Mucosa of descending colon (tissue), 3 donors: ENCODE results near the gene PRKRIP1. TPM values are rescaled to one million over a fixed set of nuclear protein-coding genes. Genes with fewer than 3 reads are reported as not detected.

Source experiments
- ATAC-seq: fragments of 200-7000 bp; cut with Tn5 transposase; one replicate; pipeline ENCODE4 v1.9.1; 2020; ENCODE audit warnings: mild to moderate bottlenecking, moderate library complexity
- DNase-seq, 3 donors: peaks; one replicate each; pipeline ENCODE4 v3.0.0-alpha.2; 2020
- H3K36me3 ChIP-seq: fragments of 200-600 bp; one replicate; pipeline ENCODE4 v1.8.0; 2021; ENCODE audit warnings: low read depth, mild to moderate bottlenecking
- H3K4me1 ChIP-seq: fragments of 200-600 bp; one replicate; pipeline ENCODE4 v1.8.0; 2021; ENCODE audit warnings: low read depth, mild to moderate bottlenecking
- H3K4me3 ChIP-seq: fragments of 200-600 bp; one replicate; pipeline ENCODE4 v1.8.0; 2021; ENCODE audit warnings: mild to moderate bottlenecking
- H3K9me3 ChIP-seq: fragments of 200-600 bp; one replicate; pipeline ENCODE4 v1.8.0; 2021; ENCODE audit warnings: mild to moderate bottlenecking
- intact Hi-C, 2 donors: fragments of 100-400 bp; cut with DNase I in 1 of 2; cut with micrococcal nuclease in 1 of 2; formaldehyde crosslinking; loops; one replicate each; pipeline versions ENCODE4 v1.11.0 to v1.11.1; 2022; cut with DNase I, micrococcal nuclease
- total RNA-seq, 3 donors: library from RNA; stranded (reverse); fragmentation: NEBNext Ultra II Directional in 2 of 3; extraction: Animal tissue kit (Norgen Biotek cat#: 25700) in 2 of 3; gene quantifications; one replicate each; pipeline versions ENCODE4 v1.2.1 to v1.2.4, GENCODE V29; 2021 to 2023
- TF ChIP-seq, protein P1 (sequence below): fragments of 200-600 bp; IDR thresholded peaks from one replicate; pipeline ENCODE4 v1.8.0; 2022; ENCODE audit warnings: antibody characterized with exemption, mild to moderate bottlenecking
- donor health status: DM: no; HTN: no; CAD: no; lungs with moderate emphysema.
- donor health status: DM: no; HTN: no; CAD: no.
- donor health status: DM: no; HTN: yes; CAD: no.

The PRKRIP1 gene
- total RNA-seq, 3 donors from 2014 or later: 15.1 to 24.1 (median 18.6) TPM

DNA sequence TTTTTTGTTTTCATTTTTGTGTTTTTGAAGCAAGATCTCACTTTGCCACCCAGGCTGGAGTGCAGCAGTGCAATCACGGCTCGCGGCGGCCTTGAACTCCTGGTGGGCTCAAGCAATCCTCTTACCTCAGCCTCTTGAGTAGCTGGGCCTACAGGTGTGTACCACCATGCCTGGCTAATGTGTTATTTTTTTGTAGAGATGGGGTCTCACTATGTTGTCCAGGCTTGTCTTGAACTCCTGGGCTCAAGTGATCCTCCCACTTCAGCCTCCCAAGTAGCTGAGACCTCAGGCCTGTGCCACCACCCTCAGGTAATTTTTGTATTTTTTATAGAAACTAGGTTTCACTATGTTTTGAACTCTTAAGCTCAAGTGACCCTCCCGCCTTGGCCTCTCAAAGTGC lies 14.8 kb downstream of the PRKRIP1 start:
- DNase-seq: no peak
- ATAC-seq: no peak
- TF ChIP-seq, protein P1, sequence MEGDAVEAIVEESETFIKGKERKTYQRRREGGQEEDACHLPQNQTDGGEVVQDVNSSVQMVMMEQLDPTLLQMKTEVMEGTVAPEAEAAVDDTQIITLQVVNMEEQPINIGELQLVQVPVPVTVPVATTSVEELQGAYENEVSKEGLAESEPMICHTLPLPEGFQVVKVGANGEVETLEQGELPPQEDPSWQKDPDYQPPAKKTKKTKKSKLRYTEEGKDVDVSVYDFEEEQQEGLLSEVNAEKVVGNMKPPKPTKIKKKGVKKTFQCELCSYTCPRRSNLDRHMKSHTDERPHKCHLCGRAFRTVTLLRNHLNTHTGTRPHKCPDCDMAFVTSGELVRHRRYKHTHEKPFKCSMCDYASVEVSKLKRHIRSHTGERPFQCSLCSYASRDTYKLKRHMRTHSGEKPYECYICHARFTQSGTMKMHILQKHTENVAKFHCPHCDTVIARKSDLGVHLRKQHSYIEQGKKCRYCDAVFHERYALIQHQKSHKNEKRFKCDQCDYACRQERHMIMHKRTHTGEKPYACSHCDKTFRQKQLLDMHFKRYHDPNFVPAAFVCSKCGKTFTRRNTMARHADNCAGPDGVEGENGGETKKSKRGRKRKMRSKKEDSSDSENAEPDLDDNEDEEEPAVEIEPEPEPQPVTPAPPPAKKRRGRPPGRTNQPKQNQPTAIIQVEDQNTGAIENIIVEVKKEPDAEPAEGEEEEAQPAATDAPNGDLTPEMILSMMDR: no peak
- Histone ChIP-seq H3K4me3 (no peak overlapping the region), H3K9me3 (no peaks in the 10 kb centered on the region), H3K36me3 (no peaks in the 10 kb centered on the region), H3K4me1 (no peaks in the 10 kb centered on the region)
- intact Hi-C loops: no loop called here

GRCh38 chr7:102412548-102412947 lies 16.4 kb downstream of the PRKRIP1 start:
- intact Hi-C loops: no loop called here
- no peaks in the 10 kb centered on the region for H3K9me3 ChIP-seq
- DNase-seq (peak in 1 of 3 donors; percentile 47), ATAC-seq (peak; percentile 40)
- peaks cover 5% of the 10 kb centered on the region for H3K4me1 ChIP-seq
- no peak overlapping the region for H3K4me3 ChIP-seq
- TF ChIP-seq, protein P1: no peak
- no peaks in the 10 kb centered on the region for H3K36me3 ChIP-seq

GRCh38 chr7:102413091-102413490 lies 16.9 kb downstream of the PRKRIP1 start:
- intact Hi-C loops: no loop called here
- ATAC-seq (no peak), DNase-seq (no peak)
- Histone ChIP-seq H3K4me3 (no peak overlapping the region), H3K9me3 (no peaks in the 10 kb centered on the region), H3K4me1 (peaks cover 5% of the 10 kb centered on the region), H3K36me3 (no peaks in the 10 kb centered on the region)
- TF ChIP-seq, protein P1: no peak

GRCh38 chr7:102413611-102414010 lies 17.4 kb downstream of the PRKRIP1 start:
- DNase-seq: no peak
- Histone ChIP-seq H3K36me3 (no peaks in the 10 kb centered on the region), H3K4me3 (no peak overlapping the region), H3K9me3 (no peaks in the 10 kb centered on the region), H3K4me1 (peaks cover 5% of the 10 kb centered on the region)
- TF ChIP-seq, protein P1: no peak
- ATAC-seq: no peak
- intact Hi-C loops: no loop called here

DNA sequence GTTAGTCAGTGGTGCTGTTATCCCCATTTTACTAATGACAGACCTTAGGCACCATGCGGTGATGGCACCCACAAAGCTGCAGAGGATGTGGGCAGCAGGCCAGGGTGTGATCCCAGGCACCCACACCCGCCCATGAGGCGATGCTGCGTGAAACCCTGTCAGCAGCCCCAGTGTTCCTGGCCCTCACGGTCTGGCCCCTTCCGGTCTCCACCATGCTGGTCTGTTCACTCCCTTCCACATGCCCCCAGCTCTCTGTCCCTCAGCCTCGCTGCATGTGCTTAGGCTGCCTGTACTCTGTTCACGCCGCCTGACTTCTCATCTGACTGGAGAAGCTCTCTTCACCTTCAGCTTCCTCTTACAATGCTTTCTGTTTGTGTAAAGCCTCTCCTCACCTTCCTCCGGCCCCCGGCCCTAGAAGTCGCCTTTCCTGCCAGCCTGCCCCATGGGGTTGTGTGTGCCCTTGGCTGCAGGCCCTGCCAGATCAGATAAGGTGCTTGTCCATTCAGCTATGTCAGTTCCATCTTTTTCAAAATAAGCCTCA lies 19.6 kb downstream of the PRKRIP1 start:
- TF ChIP-seq, protein P1: no peak
- peak; percentile 75 for ATAC-seq
- Histone ChIP-seq H3K9me3 (no peaks in the 10 kb centered on the region), H3K4me1 (peaks cover 5% of the 10 kb centered on the region), H3K36me3 (no peaks in the 10 kb centered on the region), H3K4me3 (no peak overlapping the region)
- intact Hi-C loops: no loop called here
- peak in 1 of 3 donors; percentile 79 for DNase-seq

GRCh38 chr7:102416406-102416805 lies 20.2 kb downstream of the PRKRIP1 start:
- Histone ChIP-seq H3K9me3 (no peaks in the 10 kb centered on the region), H3K4me1 (peaks cover 5% of the 10 kb centered on the region), H3K4me3 (no peak overlapping the region), H3K36me3 (peaks cover 3% of the 10 kb centered on the region)
- DNase-seq (no peak), ATAC-seq (no peak)
- intact Hi-C loops: no loop called here
- TF ChIP-seq, protein P1: no peak
